Measurements from ENCODE around the gene FAM120AOS.

Gene FAM120AOS

GRCh38 chr9:93468763-93469456 lies 15.5 kb upstream of the FAM120AOS start:
- in situ Hi-C loops (cut with HindIII; ENCODE audit: low sequenced_read_pairs) = no loop called here

- in situ Hi-C loops (cut with HindIII; ENCODE audit: low sequenced_read_pairs) = no loop called here
Measured at GRCh38 chr9:93467462-93467861, 14.1 kb upstream of the FAM120AOS start.

GRCh38 chr9:93467062-93467416 lies 13.7 kb upstream of the FAM120AOS start:
- in situ Hi-C loops (cut with HindIII; ENCODE audit: low sequenced_read_pairs) = no loop called here

GRCh38 chr9:93466416-93467061 lies 13.2 kb upstream of the FAM120AOS start:
- in situ Hi-C loops (cut with HindIII; ENCODE audit: low sequenced_read_pairs) = no loop called here

GRCh38 chr9:93465855-93466254 lies 12.5 kb upstream of the FAM120AOS start:
- in situ Hi-C loops (cut with HindIII; ENCODE audit: low sequenced_read_pairs) = no loop called here

GRCh38 chr9:93464876-93465275 lies 11.5 kb upstream of the FAM120AOS start:
- in situ Hi-C loops (cut with HindIII; ENCODE audit: low sequenced_read_pairs) = no loop called here

GRCh38 chr9:93464395-93464794 lies 11.0 kb upstream of the FAM120AOS start:
- in situ Hi-C loops (cut with HindIII; ENCODE audit: low sequenced_read_pairs) = no loop called here

GRCh38 chr9:93463638-93464248 lies 10.4 kb upstream of the FAM120AOS start:
- in situ Hi-C loops (cut with HindIII; ENCODE audit: low sequenced_read_pairs) = no loop called here

GRCh38 chr9:93461821-93462220 lies 8.4 kb upstream of the FAM120AOS start:
- in situ Hi-C loops (cut with HindIII; ENCODE audit: low sequenced_read_pairs) = no loop called here

GRCh38 chr9:93461414-93461743 lies 8.0 kb upstream of the FAM120AOS start:
- in situ Hi-C loops (cut with HindIII; ENCODE audit: low sequenced_read_pairs) = no loop called here

- in situ Hi-C loops (cut with HindIII; ENCODE audit: low sequenced_read_pairs) = no loop called here
Measured at GRCh38 chr9:93460689-93461413, 7.5 kb upstream of the FAM120AOS start.

GRCh38 chr9:93459432-93459847 lies 6.1 kb upstream of the FAM120AOS start:
- in situ Hi-C loops (cut with HindIII; ENCODE audit: low sequenced_read_pairs) = no loop called here

- in situ Hi-C loops (cut with HindIII; ENCODE audit: low sequenced_read_pairs) = no loop called here
Measured at GRCh38 chr9:93458712-93459111, 5.3 kb upstream of the FAM120AOS start.

- in situ Hi-C loops (cut with HindIII; ENCODE audit: low sequenced_read_pairs) = no loop called here
Measured at GRCh38 chr9:93457006-93457405, 3.6 kb upstream of the FAM120AOS start.

GRCh38 chr9:93456504-93456903 lies 3.1 kb upstream of the FAM120AOS start:
- in situ Hi-C loops (cut with HindIII; ENCODE audit: low sequenced_read_pairs) = no loop called here

- in situ Hi-C loops (cut with HindIII; ENCODE audit: low sequenced_read_pairs) = no loop called here
Measured at GRCh38 chr9:93456022-93456421, 2.6 kb upstream of the FAM120AOS start.

- in situ Hi-C loops (cut with HindIII; ENCODE audit: low sequenced_read_pairs) = no loop called here
Measured at GRCh38 chr9:93452710-93453046, 703 bp downstream of the FAM120AOS start.

- in situ Hi-C loops (cut with HindIII; ENCODE audit: low sequenced_read_pairs) = no loop called here
Measured at GRCh38 chr9:93451849-93452709, 1.3 kb downstream of the FAM120AOS start.

- in situ Hi-C loops (cut with HindIII; ENCODE audit: low sequenced_read_pairs) = no loop called here
Measured at GRCh38 chr9:93450945-93451815, 2.2 kb downstream of the FAM120AOS start, which contains the start of gene FAM120A. Gene FAM120A (plus strand): TSS chr9:93451685. CDS start chr9:93451916, 231 bp downstream.

GRCh38 chr9:93447655-93448054 lies 5.7 kb downstream of the FAM120AOS start:
- in situ Hi-C loops (cut with HindIII; ENCODE audit: low sequenced_read_pairs) = no loop called here

Measured in endothelial cell of hepatic sinusoid (primary cell).